Measurements from ENCODE around the gene PEX5L. TPM values are rescaled to one million over a fixed set of nuclear protein-coding genes. Genes with fewer than 3 reads are reported as not detected.
A peak's percentile ranks its signal among the peaks of the same experiment; 100 is the strongest.
"Not testable (repeated sequence)": the region's sequence is repeated elsewhere in the genome, so short reads cannot be mapped to it uniquely, and the experiment has no call there.

Gene PEX5L
- total RNA-seq, 1 experiment from 2014 or later: 0.29 TPM

- DNase-seq (ENCODE audit: low read depth): no peak
Measured at GRCh38 chr3:179837374-179837773, 199.4 kb downstream of the PEX5L start.

- DNase-seq (ENCODE audit: low read depth): no peak
Measured at GRCh38 chr3:179833294-179833693, 203.4 kb downstream of the PEX5L start.

- DNase-seq (ENCODE audit: low read depth): no peak
Measured at GRCh38 chr3:179832333-179832854, 204.3 kb downstream of the PEX5L start.

GRCh38 chr3:179829401-179829800 is 207.3 kb downstream of the PEX5L start:
- DNase-seq (ENCODE audit: low read depth): no peak

GRCh38 chr3:179828738-179829137 is 208.0 kb downstream of the PEX5L start:
- no peak for DNase-seq (ENCODE audit: low read depth)

GRCh38 chr3:179826247-179826637 is 210.5 kb downstream of the PEX5L start:
- no peak for DNase-seq (ENCODE audit: low read depth)

GRCh38 chr3:179825527-179826246 is 211.1 kb downstream of the PEX5L start:
- no peak for DNase-seq (ENCODE audit: low read depth)

GRCh38 chr3:179822296-179822695 is 214.4 kb downstream of the PEX5L start:
- no peak for DNase-seq (ENCODE audit: low read depth)

- DNase-seq (ENCODE audit: low read depth): no peak
Measured at GRCh38 chr3:179819379-179819778, 217.4 kb downstream of the PEX5L start.

- DNase-seq (ENCODE audit: low read depth): no peak
Measured at GRCh38 chr3:179812096-179812382, 224.7 kb downstream of the PEX5L start.

- peak; percentile 72 for DNase-seq (ENCODE audit: low read depth)
Measured at GRCh38 chr3:179811321-179812095, 225.2 kb downstream of the PEX5L start.

- no peak for DNase-seq (ENCODE audit: low read depth)
Measured at GRCh38 chr3:179809639-179810038, 227.1 kb downstream of the PEX5L start.

GRCh38 chr3:179807588-179807987 is 229.1 kb downstream of the PEX5L start:
- DNase-seq (ENCODE audit: low read depth): no peak

GRCh38 chr3:179806177-179806576 is 230.6 kb downstream of the PEX5L start:
- DNase-seq (ENCODE audit: low read depth): no peak

- DNase-seq (ENCODE audit: low read depth): no peak
Measured at GRCh38 chr3:179801856-179802255, 234.9 kb downstream of the PEX5L start.

- no peak for DNase-seq (ENCODE audit: low read depth)
Measured at GRCh38 chr3:179801263-179801662, 235.5 kb downstream of the PEX5L start.

- no peak for DNase-seq (ENCODE audit: low read depth)
Measured at GRCh38 chr3:179797192-179797591, 239.5 kb downstream of the PEX5L start.

- no peak for DNase-seq (ENCODE audit: low read depth)
Measured at GRCh38 chr3:179796421-179796820, 240.3 kb downstream of the PEX5L start.

GRCh38 chr3:179794355-179794754 is 242.4 kb downstream of the PEX5L start:
- DNase-seq (ENCODE audit: low read depth): no peak

GRCh38 chr3:179791793-179792192 is 244.9 kb downstream of the PEX5L start:
- DNase-seq (ENCODE audit: low read depth): no peak

- no peak for DNase-seq (ENCODE audit: low read depth)
Measured at GRCh38 chr3:179788996-179789395, 247.7 kb downstream of the PEX5L start.

- not testable (repeated sequence) for DNase-seq (ENCODE audit: low read depth)
Measured at GRCh38 chr3:179782841-179783240, 253.9 kb downstream of the PEX5L start.

GRCh38 chr3:179775416-179776122 is 261.2 kb downstream of the PEX5L start:
- no peak for DNase-seq (ENCODE audit: low read depth)
